Iris pigment epithelial cell (primary cell): ENCODE data around the gene EN2.
A peak's percentile ranks its signal among the peaks of the same experiment; 100 is the strongest.

Source experiments
- DNase-seq: peaks from one replicate; pipeline ENCODE4 v3.0.0-alpha.2; 2011; ENCODE audit warnings: low read depth

The EN2 gene

DNA sequence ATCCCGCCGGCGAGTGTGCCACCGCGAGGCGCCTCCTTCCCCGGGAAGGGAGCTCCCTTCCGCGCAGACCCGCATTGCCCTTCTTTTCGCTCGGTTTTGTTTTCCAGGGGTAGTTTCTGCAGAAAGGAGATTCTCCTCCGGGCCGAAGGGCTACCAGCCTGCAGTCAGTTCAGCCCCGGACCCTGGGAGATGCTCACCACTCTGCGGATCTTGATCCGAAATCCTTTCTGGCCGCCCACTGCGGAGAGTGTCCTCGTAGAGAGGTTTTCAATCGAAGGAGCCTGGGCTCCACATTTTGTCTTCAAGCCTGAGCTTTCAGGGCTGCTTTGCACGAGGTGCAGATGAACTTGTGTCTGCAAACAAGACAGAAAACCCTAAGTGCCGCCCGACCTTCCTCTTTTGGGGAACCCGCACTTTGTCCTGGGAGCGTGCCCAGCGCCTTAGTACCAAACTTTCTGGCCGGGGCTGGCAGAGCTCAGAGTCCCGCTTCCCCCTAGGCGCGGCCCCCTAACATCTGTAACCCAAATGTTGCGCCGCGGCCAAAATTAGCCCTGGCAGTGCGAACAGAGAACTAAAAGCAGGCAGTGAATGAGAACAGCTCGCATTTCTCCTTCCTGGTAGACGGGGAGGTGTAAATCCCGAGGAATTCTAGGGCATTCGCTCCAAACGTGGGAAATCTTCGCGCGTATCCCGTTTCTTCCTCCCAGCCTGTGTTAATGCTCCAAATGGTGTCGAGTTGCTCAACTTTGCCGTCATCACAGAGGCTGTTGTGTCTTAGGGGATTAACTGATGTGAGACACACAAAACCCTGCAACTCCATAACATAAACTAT, 6.7 kb upstream of the EN2 start:
- DNase-seq = no peak

- no peak for DNase-seq
Measured at GRCh38 chr7:155451840-155452239, 6.1 kb upstream of the EN2 start.

- DNase-seq = no peak
Measured at GRCh38 chr7:155452505-155453295, 5.2 kb upstream of the EN2 start.

DNA sequence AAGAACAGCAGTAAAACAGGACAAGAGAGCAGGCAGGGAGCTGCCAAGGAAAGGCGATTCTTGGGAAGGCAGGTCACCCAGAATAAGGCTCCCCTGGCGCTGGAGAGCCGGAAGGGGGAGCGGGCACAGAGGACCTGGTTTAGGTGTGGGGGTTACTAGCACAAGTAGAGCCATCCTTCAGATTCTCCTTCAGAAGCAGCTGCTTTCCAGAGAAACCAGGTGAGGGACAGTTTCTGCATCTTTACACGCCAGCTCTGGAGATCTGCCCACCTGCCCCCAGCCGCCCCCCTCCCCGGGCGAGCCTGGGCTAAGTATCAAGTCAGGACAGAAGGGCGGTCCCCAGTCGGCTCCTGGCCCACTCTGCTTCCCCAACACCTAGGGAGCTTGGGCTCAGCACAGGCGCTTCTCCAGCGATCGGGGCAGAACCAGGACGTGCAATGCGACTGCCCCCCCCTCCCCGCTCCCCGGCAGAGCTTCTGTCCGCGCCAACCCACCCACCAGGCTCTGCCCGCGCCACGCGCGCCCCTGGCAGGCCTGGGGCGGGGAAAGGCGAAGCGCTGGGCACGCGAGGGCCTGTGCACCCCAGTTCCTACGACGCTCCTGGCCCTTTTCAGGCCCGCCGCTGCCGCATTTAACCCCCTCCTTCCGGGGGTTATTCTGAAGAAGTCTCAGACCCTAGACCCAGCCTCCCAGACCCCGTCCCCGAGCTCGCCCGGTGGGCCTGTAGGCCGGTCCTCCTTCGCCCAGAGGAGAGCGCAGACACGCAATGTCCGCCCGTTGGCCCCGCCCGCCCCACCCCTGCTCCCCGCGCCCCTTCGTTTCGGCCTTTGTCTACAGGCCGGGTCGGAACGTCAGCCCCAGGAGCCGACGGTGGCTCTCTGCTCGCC, 4.4 kb upstream of the EN2 start:
- no peak for DNase-seq

- no peak for DNase-seq
Measured at GRCh38 chr7:155454183-155455112, 3.5 kb upstream of the EN2 start.

DNA sequence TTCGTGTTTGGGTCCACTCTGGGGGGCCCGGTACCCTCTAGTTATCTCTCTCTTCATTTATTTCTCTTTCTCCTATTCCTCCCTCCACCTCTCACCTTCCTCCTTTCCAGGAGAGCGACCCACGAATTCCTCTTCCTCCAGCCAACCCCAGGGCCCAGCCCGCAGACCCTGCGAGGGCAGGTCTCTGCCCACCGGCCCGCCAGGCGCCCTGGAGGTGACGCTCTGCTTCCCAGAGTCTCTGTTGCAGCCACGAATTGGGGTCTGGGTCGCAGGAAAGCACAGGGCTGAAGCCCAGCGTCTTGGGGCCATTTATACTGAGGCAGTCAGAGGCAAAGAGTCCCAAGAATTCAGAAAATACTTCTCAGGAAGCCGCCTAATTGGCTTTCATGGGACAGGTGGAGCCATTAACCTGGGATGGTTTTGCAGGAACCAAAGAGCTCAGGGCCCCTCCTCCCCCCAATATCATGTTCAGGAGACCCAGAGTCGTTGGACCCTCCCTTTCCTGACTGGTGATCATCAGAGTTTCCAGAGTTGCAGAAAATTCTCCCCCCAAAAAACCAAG, 2.7 kb upstream of the EN2 start:
- no peak for DNase-seq

DNA sequence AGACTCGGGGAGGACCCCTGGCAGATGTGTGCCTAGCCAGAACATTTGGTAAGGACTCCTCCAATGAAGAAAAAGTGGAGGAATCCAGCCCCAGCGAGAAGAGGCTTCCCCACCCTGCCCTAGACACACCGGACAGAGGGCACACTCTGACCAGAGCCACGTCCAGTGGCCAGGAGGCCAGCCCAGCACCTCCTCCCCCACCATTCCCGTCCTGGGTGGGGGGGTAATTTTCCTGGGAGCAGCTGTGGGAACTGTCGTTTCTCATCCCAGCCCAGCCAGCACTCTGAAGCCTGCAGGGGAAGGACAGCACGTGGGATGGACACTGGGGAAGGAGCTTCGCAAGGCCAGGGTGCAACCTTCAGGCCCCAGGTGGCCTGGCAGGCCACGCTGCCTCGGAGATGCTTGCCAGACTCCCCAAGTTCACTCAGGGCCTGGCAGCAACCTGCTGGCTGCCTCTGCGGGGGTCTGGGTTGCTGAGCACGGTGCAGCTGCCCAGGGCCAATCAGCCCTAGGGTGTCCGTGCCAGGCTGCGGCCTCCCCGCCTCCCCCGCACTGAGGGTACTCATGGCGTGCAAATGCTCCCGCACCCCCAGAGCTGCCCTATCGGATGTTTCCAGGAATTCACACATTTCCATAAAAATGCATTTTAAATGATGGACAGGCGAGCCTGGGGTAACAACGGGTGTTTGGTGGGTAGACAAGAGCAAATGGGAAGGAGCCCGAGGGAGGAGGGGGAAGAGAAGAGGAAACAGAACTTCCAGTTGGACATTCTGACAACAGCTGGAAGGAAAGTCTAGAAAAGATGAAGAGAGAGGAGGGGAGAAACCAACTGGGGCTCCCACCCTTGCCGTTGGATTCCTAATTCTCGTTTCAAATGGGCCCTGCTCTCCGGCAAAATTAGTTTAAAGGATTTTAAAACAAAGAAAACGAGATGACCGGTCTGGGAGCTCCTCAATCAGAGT, 1.9 kb upstream of the EN2 start:
- no peak for DNase-seq

DNA sequence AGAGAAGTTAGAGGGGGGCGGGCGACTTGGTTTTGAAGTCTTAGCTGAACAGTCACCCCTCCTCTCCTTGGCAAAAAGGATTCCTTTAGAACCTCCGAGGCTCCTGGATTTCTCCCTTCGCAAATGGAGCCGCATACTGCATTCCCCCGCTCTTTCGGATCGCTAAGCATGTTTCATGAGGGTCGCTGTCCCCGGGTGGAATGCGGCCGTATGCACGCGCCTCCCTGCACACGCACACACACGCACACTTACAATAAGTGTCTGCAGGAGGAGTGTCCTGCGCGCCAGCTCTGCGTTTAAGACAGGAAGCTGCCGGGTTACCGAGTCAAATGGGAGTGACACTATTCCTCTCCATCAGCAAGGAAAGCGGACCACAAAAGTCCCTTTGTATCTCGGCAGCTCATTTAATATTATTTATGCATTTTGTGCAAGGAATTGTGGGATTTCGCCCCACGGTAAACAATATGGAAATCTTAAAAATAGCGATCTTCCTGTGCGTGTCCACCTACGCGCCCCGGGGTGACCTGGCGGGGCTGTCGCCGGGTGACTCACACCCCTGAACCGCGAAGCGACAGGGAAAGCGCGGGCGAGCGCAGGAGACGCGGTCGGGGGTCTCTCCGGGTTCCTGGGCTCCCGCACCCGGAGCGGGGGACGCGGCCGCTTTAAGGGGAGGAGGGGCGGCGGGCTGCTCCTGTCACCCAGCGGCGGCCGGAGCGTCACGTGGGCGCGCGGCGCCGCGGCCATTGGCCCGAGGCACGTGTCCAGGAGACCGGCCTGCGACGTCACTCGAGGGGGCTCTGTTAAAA, 988 bp upstream of the EN2 start:
- peak; percentile 47 for DNase-seq

- no peak for DNase-seq
Measured at GRCh38 chr7:155457544-155458110, 302 bp upstream of the EN2 start.

GRCh38 chr7:155458878-155459699, 1.2 kb downstream of the EN2 start:
- no peak for DNase-seq

DNA sequence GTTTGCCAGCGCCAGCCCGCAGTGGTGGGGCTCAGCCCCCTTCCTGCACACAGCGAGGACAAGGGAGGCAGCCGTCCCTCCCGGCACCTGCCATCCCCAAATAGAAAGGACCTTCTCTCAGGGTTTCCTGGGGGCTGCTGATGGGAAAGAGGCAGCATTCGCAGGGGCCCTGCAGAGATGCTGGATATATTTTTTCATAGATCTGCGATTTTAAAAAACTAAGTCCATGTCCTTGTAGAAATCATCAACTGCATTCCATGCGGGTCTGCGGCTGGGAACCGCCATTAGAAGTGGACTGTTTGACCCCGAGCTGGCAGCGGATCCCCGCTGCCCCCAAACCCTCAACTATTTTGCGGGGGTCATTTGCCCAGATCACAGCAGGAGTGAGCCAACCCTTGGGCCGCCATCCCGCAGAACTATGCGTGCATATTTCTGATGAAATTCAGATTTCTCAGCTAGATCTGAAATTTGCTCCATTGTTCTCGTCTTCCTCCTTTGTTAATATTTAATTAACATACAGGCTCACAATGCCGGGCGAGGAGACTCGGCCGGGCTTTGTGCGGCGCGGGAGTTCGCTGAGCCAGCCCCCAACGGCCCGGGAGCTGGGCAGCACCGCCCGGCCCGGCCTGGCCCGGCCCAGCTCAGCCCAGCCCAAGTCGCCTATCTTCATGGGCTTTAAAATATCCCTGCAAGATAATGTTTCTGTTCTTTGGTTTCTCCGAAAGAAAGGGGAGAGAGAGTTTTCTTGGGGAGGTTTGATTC, 2.0 kb downstream of the EN2 start:
- DNase-seq = no peak

DNA sequence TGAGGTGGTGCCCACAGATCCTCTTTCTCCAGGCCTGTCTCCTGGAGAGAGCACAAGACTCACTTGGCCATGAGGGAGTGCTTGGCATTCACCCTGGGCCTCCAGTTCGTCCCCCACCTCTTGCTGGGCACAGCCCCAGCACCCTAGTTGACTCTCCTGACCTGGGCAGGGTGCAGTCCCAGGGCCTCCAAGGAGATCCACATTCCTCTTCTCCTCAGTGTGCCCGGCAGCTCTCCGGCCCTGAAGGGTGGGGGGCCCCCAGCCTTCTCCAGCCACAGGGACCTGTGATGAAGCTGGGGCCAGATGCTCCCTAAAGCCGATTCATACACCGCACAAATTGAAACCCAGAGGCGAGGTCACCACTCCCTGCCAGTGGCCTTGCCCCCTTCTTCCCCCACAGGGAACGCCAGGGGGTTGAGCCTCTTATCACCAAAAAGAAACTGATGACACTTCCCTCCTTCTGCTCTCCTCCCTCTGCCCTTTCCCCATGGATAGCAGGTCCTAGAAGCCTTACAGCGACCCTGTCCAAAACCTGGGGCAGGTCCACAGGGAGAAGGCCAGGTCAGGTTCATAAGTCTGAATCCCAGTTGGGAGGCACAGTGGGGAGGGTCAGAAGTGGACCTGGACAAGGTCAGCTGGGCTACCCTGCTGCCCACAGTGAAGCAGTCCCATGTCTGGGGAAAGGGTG, 3.1 kb downstream of the EN2 start:
- no peak for DNase-seq

- DNase-seq = no peak
Measured at GRCh38 chr7:155461631-155462030, 3.7 kb downstream of the EN2 start.

DNA sequence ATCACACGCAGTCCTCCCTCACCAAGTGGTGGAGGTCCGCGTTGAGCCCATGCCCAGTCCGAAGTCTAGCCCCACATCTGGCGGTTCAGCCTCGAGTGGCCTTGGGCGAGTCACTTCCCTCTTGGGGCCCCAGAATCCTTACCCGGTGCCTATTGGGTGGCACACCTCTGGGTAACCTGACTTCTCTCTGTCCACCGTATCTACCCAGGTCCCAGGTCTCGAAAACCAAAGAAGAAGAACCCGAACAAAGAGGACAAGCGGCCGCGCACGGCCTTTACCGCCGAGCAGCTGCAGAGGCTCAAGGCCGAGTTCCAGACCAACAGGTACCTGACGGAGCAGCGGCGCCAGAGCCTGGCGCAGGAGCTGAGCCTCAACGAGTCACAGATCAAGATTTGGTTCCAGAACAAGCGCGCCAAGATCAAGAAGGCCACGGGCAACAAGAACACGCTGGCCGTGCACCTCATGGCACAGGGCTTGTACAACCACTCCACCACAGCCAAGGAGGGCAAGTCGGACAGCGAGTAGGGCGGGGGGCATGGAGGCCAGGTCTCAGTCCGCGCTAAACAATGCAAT, 4.3 kb downstream of the EN2 start:
- DNase-seq = no peak

DNA sequence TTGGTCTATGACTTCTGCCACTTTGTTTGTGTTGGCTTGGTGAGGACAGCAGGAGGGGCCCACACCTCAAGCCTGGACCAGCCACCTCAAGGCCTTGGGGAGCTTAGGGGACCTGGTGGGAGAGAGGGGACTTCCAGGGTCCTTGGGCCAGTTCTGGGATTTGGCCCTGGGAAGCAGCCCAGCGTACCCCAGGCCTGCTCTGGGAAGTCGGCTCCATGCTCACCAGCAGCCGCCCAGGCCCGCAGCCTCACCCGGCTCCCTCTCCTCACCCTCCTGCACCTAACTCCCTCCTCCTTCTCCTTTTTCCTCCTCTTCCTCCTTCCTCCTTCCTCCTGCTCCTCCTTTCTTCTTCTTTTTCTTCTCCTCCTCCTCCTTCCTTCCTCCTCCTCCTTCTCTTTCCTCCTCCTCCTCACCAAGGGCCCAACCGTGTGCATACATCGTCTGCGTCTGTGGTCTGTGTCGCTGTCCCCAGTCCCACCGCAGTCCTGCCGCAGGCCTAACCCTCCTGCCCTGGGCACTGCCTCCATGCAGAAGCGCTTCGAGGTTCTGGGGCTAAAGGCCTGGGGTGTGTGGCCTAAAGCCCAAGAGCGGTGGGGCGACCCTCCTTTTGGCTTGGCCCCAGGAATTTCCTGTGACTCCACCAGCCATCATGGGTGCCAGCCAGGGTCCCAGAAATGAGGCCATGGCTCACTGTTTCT, 5.3 kb downstream of the EN2 start:
- no peak for DNase-seq
